ENCODE measurements around the gene CNPPD1. TPM values are rescaled to one million over a fixed set of nuclear protein-coding genes. Genes with fewer than 3 reads are reported as not detected.
"Not testable (repeated sequence)": the region's sequence is repeated elsewhere in the genome, so short reads cannot be mapped to it uniquely, and the experiment has no call there.

Gene CNPPD1
- total and polyA plus RNA-seq, 8 donors = 20.1 to 32.9 (median 26.1) TPM

GRCh38 chr2:219205165-219205538 is 28.4 kb upstream of the CNPPD1 start:
- ATAC-seq = no peak
- no peak for TF ChIP-seq CTCF (IDR thresholded peaks at IDR 0.05)
- FAIRE-seq = no peak
- no peaks in the 10 kb centered on the region for H3K36me3 ChIP-seq
- intact Hi-C loops (cut with DNase I) = no loop called here
- no peak overlapping the region for H3K4me3 ChIP-seq
- H3K4me1 ChIP-seq = peaks cover 0 to 11% (median 5%) of the 10 kb centered on the region in 3 donors
- H3K27me3 ChIP-seq = no peaks in the 10 kb centered on the region
- WGBS, 2 donors = 80 to 85% methylated on average over 5 of the region's 5 CpGs
- no peaks in the 10 kb centered on the region for H3K9me3 ChIP-seq
- DNase-seq = peak in 1 of 6 donors; percentile 8
- H3K27ac ChIP-seq = no peak overlapping the region

GRCh38 chr2:219204425-219205164 is 27.9 kb upstream of the CNPPD1 start:
- 92 to 94% methylated on average over 7 of the region's 7 CpGs for WGBS, 2 donors
- TF ChIP-seq CTCF (IDR thresholded peaks at IDR 0.05) = no peak
- intact Hi-C loops (cut with DNase I) = no loop called here
- H3K27me3 ChIP-seq = no peaks in the 10 kb centered on the region
- no peak overlapping the region for H3K27ac ChIP-seq
- DNase-seq = peak in 1 of 6 donors; percentile 10
- H3K4me3 ChIP-seq = no peak overlapping the region
- H3K9me3 ChIP-seq = no peaks in the 10 kb centered on the region
- no peak for FAIRE-seq
- H3K36me3 ChIP-seq = no peaks in the 10 kb centered on the region
- H3K4me1 ChIP-seq = peaks cover 0 to 11% (median 5%) of the 10 kb centered on the region in 3 donors
- ATAC-seq = no peak

- H3K27me3 ChIP-seq; intact Hi-C loops (cut with DNase I); H3K36me3 ChIP-seq; H3K27ac ChIP-seq; H3K9me3 ChIP-seq; FAIRE-seq; H3K4me1 ChIP-seq; H3K4me3 ChIP-seq; ATAC-seq: not testable (repeated sequence)
- WGBS, 2 donors = 80 to 83% methylated on average over 16 to 19 of the region's 21 CpGs
- peak in 1 of 6 donors; percentile 8 for DNase-seq
Measured at GRCh38 chr2:219201331-219201730, 24.6 kb upstream of the CNPPD1 start.

- peak in 1 of 6 donors; percentile 12 for DNase-seq
- H3K4me3 ChIP-seq; H3K27me3 ChIP-seq; ATAC-seq; intact Hi-C loops (cut with DNase I); H3K4me1 ChIP-seq; H3K9me3 ChIP-seq; FAIRE-seq; H3K36me3 ChIP-seq; H3K27ac ChIP-seq: not testable (repeated sequence)
- WGBS, 2 donors = 70 to 73% methylated on average over 25 of the region's 26 CpGs
Measured at GRCh38 chr2:219200502-219201326, 24.0 kb upstream of the CNPPD1 start.

- Histone ChIP-seq H3K4me3 (no peak overlapping the region), H3K36me3 (no peaks in the 10 kb centered on the region), H3K27me3 (no peaks in the 10 kb centered on the region), H3K4me1 (no peaks in the 10 kb centered on the region), H3K27ac (no peak overlapping the region), H3K9me3 (no peaks in the 10 kb centered on the region)
- 81 to 87% methylated on average over 12 of the region's 12 CpGs for WGBS, 2 donors
- intact Hi-C loops (cut with DNase I) = no loop called here
- TF ChIP-seq CTCF (IDR thresholded peaks at IDR 0.05) = no peak
- ATAC-seq (no peak), DNase-seq (peak in 1 of 6 donors; percentile 5), FAIRE-seq (no peak)
Measured at GRCh38 chr2:219199470-219200211, 22.9 kb upstream of the CNPPD1 start.
